Measurements from ENCODE around the gene TMEM232.

TMEM232 gene

GRCh38 chr5:110440058-110440457 lies 286.4 kb downstream of the TMEM232 start:
- no peak for TF ChIP-seq CTCF (IDR thresholded peaks at IDR 0.05; ENCODE audit: low read depth, low read length, missing control alignments)
- no peak overlapping the region for H3K4me3 ChIP-seq (replicated peaks; ENCODE audit: low read depth, low read length)
- DNase-seq (ENCODE audit: extremely low read depth, low read depth) = no peak

- DNase-seq (ENCODE audit: extremely low read depth, low read depth) = no peak
- H3K4me3 ChIP-seq (replicated peaks; ENCODE audit: low read depth, low read length) = no peak overlapping the region
- no peak for TF ChIP-seq CTCF (IDR thresholded peaks at IDR 0.05; ENCODE audit: low read depth, low read length, missing control alignments)
These were observed 287.2 kb downstream of the TMEM232 start for GRCh38 chr5:110439296-110439695.

GRCh38 chr5:110435207-110435606 lies 291.3 kb downstream of the TMEM232 start:
- no peak overlapping the region for H3K4me3 ChIP-seq (replicated peaks; ENCODE audit: low read depth, low read length)
- DNase-seq (ENCODE audit: extremely low read depth, low read depth) = no peak
- TF ChIP-seq CTCF (IDR thresholded peaks at IDR 0.05; ENCODE audit: low read depth, low read length, missing control alignments) = no peak

- TF ChIP-seq CTCF (IDR thresholded peaks at IDR 0.05; ENCODE audit: low read depth, low read length, missing control alignments) = no peak
- no peak for DNase-seq (ENCODE audit: extremely low read depth, low read depth)
- H3K4me3 ChIP-seq (replicated peaks; ENCODE audit: low read depth, low read length) = no peak overlapping the region
These were observed 294.9 kb downstream of the TMEM232 start for GRCh38 chr5:110431603-110432002.

GRCh38 chr5:110414360-110414759 lies 312.1 kb downstream of the TMEM232 start:
- TF ChIP-seq CTCF (IDR thresholded peaks at IDR 0.05; ENCODE audit: low read depth, low read length, missing control alignments) = peak; percentile 23
- no peak for DNase-seq (ENCODE audit: extremely low read depth, low read depth)

GRCh38 chr5:110413856-110414255 lies 312.6 kb downstream of the TMEM232 start:
- no peak for DNase-seq (ENCODE audit: extremely low read depth, low read depth)
- TF ChIP-seq CTCF (IDR thresholded peaks at IDR 0.05; ENCODE audit: low read depth, low read length, missing control alignments) = no peak
- no peak overlapping the region for H3K4me3 ChIP-seq (replicated peaks; ENCODE audit: low read depth, low read length)

More at GRCh38 chr5:110414360-110414759, 312.1 kb downstream of the TMEM232 start:
- no peak overlapping the region for H3K4me3 ChIP-seq (replicated peaks; ENCODE audit: low read depth, low read length)

GRCh38 chr5:110409571-110409970 lies 316.9 kb downstream of the TMEM232 start:
- no peak for TF ChIP-seq CTCF (IDR thresholded peaks at IDR 0.05; ENCODE audit: low read depth, low read length, missing control alignments)
- no peak overlapping the region for H3K4me3 ChIP-seq (replicated peaks; ENCODE audit: low read depth, low read length)
- no peak for DNase-seq (ENCODE audit: extremely low read depth, low read depth)
